Measurements from ENCODE around the gene EHMT1.
"Not testable (repeated sequence)": the region's sequence is repeated elsewhere in the genome, so short reads cannot be mapped to it uniquely, and the experiment has no call there.

The EHMT1 gene

GRCh38 chr9:137590469-137591383, 28.1 kb upstream of the EHMT1 start, which contains the start of gene ZMYND19:
Gene ZMYND19, minus strand, starts transcription at chr9:137590512. Its CDS starts 249 bp downstream, at chr9:137590263.
- DNase-seq, result peak; percentile 93

DNA sequence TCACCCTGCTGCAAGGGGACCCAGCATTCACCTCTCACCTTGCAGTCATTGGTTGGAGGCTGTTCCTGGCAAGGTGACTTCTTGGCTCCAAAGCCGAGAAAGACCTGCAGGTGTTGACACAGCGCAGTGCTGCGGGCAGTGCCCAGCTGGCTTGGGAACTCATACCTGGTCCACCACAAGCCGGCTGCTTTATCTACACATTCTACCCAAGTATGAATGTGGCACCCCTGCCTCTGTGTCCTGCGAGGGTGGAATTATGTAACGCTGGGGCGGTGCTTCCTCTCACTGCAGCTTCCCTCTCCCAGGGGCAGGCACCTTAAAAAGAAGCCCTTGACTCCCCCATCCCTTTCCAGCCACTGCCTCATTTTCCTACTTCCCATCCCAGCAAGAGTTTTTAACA, 26.0 kb upstream of the EHMT1 start:
- no peak for DNase-seq

DNA sequence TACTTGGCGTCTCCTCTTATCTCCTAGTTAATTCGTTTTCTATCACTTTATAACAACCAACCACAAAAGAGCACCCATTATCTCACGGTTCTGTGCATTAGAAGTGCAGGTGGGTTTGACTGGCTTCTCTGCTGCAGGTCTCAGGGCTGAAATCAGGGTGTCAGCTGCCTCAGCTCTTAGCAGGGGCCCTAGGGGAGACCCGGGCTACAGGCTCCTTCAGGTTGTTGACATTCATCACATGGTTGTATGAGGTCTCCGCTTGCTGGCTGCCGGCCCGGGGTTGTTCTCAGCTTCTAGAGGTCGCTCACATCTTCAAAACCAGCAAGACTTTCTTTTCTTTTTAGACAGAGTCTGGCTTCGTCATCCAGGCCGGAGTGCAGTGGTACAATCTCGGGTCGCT, 25.6 kb upstream of the EHMT1 start:
- DNase-seq, result no peak

DNA sequence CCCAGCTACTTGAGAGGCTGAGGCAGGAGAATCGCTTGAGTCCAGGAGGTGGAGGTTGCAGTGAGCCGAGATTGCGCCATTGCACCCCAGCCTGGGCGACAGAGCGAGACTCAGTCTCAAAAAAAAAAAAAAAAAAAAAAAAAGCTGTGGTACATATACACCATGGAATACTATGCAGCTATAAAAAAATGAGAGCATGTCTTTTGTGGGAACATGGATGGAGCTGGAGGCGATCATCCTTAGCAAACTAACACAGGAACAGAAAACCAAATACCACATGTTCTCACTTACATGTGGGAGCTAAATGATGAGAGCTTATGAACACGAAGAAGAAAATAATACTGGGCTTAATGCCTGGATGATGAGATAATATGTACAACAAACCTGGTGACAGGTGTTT, 22.2 kb upstream of the EHMT1 start:
- DNase-seq, result not testable (repeated sequence)

DNA sequence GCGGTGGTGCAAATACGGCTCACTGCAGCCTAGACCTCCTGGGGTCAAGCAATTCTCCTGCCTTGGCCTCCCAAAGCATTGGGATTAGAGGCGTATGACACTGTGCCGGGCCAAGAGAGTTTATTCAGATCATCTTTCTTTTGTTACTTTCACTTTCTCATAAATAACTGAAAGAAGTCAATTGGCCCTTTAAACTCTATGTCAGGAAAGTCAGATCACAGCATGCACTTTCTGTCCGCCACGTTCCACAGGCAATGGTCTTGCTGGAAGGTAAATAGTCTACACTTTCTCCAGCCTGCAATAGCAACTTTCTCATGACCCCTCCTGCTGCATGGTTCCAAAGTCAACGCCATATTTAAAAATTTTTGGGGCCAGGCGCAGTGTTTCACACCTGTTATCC, 19.9 kb upstream of the EHMT1 start:
- no peak for DNase-seq

- no peak for DNase-seq
Measured at GRCh38 chr9:137602661-137603060, 16.1 kb upstream of the EHMT1 start.

DNA sequence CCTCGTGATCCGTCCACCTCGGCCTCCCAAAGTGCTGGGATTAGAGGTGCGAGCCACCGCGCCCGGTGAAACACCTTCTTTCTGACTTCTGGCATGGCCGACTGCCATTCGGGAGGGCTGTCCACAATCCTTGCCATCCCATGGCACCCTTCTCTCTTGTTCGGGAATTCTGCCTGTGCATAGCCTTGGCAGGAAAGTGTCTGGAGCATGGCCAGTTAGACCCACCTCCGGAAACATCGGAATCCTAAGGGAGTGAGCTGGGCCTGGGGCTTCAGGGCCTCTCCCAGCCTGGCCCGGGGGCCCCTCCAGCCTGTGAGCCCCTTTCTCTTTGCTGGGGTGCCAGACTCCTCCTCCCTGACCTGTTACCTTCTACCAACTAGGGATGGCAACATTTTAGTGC, 14.9 kb upstream of the EHMT1 start:
- no peak for DNase-seq

DNA sequence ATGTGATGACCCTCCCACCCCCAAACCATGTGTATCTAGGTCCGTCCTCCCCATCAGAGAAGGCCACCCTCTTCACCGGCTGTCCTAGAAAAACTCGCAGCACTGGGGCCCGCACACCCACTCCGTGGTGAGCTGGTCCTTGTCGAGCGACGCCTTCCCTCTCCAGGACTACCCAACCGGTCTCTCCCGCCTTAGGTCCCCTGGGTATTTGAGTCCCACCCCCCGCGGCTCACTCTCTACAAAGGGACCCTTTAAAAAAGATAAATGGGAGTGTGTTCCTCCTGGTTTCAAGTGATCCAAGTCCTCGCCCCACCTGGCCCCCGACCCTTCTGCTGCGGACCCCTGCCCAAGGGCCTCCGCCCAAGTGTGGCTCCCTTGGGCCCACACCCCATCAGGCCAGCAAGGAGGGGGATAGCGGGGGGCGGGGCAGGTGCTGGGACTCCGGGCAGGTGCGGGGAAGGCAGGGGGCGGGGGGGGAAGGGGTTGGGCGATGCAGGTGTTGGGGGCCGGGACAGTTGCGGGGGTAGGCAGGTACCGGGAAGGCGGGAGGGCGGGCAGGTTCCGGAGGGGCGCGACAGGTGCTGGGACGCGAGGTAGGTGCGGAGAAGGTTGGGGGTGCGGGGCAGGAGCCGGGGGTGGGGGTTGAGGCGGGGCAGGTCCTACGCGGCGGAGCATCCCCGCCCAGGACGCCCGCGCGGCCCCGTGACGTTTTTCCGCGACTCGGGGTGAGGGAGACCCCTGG, 14.3 kb upstream of the EHMT1 start:
- DNase-seq, result no peak

- peak; percentile 97 for DNase-seq
Measured at GRCh38 chr9:137605121-137606004, 13.4 kb upstream of the EHMT1 start, which contains the start of gene ARRDC1. Gene ARRDC1, plus strand, starts transcription at chr9:137605686. Its CDS starts 32 bp downstream, at chr9:137605718.

- no peak for DNase-seq
Measured at GRCh38 chr9:137606005-137606621, 12.7 kb upstream of the EHMT1 start.

- no peak for DNase-seq
Measured at GRCh38 chr9:137606734-137607138, 12.1 kb upstream of the EHMT1 start.

GRCh38 chr9:137607141-137607857, 11.5 kb upstream of the EHMT1 start:
- DNase-seq, result no peak

DNA sequence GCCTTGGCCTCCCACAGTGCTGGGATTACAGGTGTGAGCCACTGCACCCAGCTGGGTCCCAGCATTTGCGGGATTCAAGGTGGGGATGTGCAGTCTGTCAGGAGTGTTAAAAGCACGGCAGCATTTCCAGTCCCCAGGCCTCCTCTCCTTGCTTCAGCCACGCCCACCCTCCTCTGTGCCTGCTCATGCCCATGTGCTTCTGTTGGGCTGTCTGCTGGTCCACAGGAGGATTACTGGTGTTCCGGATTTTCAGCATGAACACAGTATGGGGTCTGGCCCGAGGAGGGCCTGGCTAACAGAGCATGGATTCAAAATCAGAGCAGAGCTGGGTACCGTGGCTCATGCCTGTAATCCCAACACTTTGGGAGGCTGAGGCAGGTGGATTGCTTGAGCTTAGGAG, 7.9 kb upstream of the EHMT1 start:
- no peak for DNase-seq

DNA sequence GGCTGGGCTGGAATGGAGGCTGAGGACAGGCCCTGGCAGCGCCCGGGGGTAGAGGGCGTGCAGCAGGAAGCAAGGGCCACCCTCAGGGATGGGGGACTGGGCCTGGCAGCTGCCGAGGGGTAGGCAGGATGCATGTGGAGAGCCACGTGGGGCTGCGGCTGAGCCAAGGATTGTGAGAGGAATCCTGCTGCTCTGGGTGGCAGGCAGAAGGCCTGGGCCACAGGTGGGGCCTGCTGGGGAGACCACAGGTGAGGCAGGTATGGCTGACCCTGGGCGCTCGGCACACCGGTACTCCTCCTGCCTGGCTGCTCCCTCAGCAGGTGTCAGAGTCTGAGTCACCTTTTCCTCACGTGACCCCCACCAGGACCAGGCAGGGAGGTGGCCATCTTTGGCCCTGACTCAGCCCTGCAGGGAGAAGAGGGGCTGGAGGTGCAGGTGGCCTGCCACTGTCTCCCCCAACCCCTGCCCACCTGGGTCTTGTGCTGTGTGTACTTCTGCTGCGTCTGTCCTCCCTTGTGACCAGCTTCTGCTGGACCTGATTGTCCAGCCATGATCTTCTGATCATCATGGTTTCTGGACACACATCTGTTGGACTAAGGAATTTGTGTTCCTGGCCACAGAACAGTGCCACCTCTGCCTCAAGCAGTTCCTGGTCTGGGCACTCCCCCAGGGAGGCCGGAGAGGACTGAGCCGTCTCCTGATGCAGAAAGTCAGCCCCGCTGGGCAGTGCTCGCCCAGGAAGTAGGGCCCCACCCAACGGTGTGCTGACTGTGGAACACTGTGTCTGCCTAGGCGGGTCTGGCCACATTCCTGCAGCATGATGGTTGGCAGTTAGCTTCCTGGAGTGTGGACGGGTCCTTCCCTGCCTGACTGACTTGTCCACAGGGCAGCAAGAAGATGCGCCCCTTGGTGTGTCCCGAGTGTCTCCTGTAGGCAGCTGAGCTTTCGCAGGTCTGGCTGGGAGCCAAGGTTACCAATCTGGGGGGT, 6.9 kb upstream of the EHMT1 start:
- no peak for DNase-seq

DNA sequence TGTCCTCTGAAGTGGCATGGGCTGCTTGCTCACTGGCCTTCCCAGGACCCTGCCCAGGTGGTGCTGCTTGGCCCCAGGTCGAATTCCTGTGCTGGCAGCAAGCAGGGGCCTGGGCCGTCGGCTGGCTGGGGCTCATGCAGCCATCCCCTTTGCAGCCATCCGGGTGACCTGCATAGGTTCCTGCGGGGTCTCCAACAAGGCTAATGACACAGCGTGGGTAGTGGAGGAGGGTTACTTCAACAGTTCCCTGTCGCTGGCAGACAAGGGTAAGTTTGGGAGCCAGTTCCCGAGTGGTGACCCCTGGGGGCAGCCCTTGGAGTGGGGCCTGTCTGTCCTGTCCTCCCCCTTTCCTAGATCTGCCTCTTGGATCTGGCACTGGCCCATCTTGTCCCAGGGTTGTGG, 6.1 kb upstream of the EHMT1 start:
- no peak for DNase-seq

DNA sequence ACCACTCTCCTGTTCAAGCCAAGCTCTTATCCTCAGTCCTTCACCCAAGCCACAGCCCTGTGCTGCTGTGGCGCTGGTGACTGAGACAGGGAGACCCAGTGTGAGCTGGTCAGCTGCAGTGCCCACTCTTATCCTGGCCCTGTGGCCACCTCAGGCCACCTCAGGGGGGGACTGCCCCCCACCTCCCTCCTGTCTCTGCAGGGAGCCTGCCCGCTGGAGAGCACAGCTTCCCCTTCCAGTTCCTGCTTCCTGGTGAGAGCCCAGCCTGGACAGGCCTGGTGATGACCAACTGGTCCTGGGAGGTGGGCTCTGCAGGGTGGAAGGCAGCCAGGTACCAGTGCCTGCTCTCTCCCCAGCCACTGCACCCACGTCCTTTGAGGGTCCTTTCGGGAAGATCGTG, 5.5 kb upstream of the EHMT1 start:
- DNase-seq, result no peak

GRCh38 chr9:137613738-137614523, 4.9 kb upstream of the EHMT1 start:
- no peak for DNase-seq

DNA sequence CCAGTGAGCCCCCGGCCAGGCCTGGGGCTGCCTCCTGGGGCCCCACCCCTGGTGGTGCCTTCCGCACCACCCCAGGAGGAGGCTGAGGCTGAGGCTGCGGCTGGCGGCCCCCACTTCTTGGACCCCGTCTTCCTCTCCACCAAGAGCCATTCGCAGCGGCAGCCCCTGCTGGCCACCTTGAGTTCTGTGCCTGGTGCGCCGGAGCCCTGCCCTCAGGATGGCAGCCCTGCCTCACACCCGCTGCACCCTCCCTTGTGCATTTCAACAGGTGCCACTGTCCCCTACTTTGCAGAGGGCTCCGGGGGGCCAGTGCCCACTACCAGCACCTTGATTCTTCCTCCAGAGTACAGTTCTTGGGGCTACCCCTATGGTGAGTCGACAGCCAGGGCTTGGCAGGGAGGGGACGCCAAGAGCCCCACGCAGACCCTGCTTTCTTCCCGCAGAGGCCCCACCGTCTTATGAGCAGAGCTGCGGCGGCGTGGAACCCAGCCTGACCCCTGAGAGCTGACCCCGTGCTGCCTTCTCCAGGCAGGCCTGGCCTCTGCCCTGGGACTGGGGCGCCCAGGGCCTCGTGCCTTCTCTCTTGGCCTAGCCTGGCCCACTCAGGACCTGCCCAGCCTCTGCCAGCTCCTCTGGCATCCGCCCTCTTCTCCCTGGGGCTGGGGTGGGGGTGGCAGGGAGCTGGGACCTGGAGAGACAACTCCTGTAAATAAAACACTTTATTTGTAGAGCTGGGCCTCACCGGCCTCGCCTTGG, 4.0 kb upstream of the EHMT1 start:
- DNase-seq, result no peak

DNA sequence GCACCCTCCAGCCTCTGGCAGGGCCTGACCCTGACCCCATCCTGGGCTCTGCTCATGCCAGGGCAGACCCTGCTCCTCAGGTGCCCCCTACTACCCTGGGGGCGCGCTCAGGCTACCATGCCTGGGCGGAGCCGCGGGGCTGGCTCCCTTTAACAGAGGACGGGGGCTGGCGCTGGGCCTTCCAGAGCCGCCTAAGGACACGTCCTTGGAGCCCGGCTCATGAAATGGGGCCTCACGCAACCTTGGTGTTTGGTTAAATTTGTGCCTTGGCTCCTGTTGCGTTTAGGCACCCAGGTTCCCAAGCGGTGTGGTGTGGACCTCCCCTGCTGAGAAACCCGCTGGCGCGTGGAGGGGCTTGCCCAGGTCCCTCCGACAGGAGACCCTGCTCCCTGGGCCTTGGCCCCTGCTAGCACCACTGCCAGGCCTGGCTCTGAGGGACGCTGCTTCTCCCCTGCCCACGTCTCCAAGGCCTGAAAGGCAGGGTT, 3.4 kb upstream of the EHMT1 start:
- DNase-seq, result no peak
